Measurements from ENCODE around the gene SPTLC2. TPM values are rescaled to one million over a fixed set of nuclear protein-coding genes. Genes with fewer than 3 reads are reported as not detected.
"Not testable (repeated sequence)": the region's sequence is repeated elsewhere in the genome, so short reads cannot be mapped to it uniquely, and the experiment has no call there.

Gene SPTLC2
- total RNA-seq, 1 experiment from 2014 or later: 14.4 TPM

- no peak for DNase-seq (ENCODE audit: low read depth)
- in situ Hi-C loops (cut with HindIII; ENCODE audit: low pct_unique_long_range_greater_than_20kb, low sequenced_read_pairs): no loop called here
Observed at GRCh38 chr14:77565289-77565993, 51.0 kb downstream of the SPTLC2 start.

GRCh38 chr14:77562681-77563080 is 53.8 kb downstream of the SPTLC2 start:
- in situ Hi-C loops (cut with HindIII; ENCODE audit: low pct_unique_long_range_greater_than_20kb, low sequenced_read_pairs): no loop called here
- DNase-seq (ENCODE audit: low read depth): peak; percentile 34

- no peak for DNase-seq (ENCODE audit: low read depth)
- in situ Hi-C loops (cut with HindIII; ENCODE audit: low pct_unique_long_range_greater_than_20kb, low sequenced_read_pairs): no loop called here
Observed at GRCh38 chr14:77561881-77562280, 54.6 kb downstream of the SPTLC2 start.

- in situ Hi-C loops (cut with HindIII; ENCODE audit: low pct_unique_long_range_greater_than_20kb, low sequenced_read_pairs): no loop called here
- DNase-seq (ENCODE audit: low read depth): no peak
Observed at GRCh38 chr14:77559381-77559780, 57.1 kb downstream of the SPTLC2 start.

- in situ Hi-C loops (cut with HindIII; ENCODE audit: low pct_unique_long_range_greater_than_20kb, low sequenced_read_pairs): no loop called here
- peak; percentile 54 for DNase-seq (ENCODE audit: low read depth)
Observed at GRCh38 chr14:77557391-77557790, 59.0 kb downstream of the SPTLC2 start.

GRCh38 chr14:77556946-77557345 is 59.5 kb downstream of the SPTLC2 start:
- no peak for DNase-seq (ENCODE audit: low read depth)
- in situ Hi-C loops (cut with HindIII; ENCODE audit: low pct_unique_long_range_greater_than_20kb, low sequenced_read_pairs): no loop called here

- DNase-seq (ENCODE audit: low read depth): no peak
- in situ Hi-C loops (cut with HindIII; ENCODE audit: low pct_unique_long_range_greater_than_20kb, low sequenced_read_pairs): no loop called here
Observed at GRCh38 chr14:77554816-77555599, 61.4 kb downstream of the SPTLC2 start.

- in situ Hi-C loops (cut with HindIII; ENCODE audit: low pct_unique_long_range_greater_than_20kb, low sequenced_read_pairs): no loop called here
- no peak for DNase-seq (ENCODE audit: low read depth)
Observed at GRCh38 chr14:77554207-77554606, 62.2 kb downstream of the SPTLC2 start.

- in situ Hi-C loops (cut with HindIII; ENCODE audit: low pct_unique_long_range_greater_than_20kb, low sequenced_read_pairs): no loop called here
- DNase-seq (ENCODE audit: low read depth): no peak
Observed at GRCh38 chr14:77549451-77549850, 67.0 kb downstream of the SPTLC2 start.

- in situ Hi-C loops (cut with HindIII; ENCODE audit: low pct_unique_long_range_greater_than_20kb, low sequenced_read_pairs): no loop called here
- DNase-seq (ENCODE audit: low read depth): no peak
Observed at GRCh38 chr14:77547512-77548180, 68.8 kb downstream of the SPTLC2 start.

GRCh38 chr14:77545171-77545570 is 71.3 kb downstream of the SPTLC2 start:
- in situ Hi-C loops (cut with HindIII; ENCODE audit: low pct_unique_long_range_greater_than_20kb, low sequenced_read_pairs); DNase-seq (ENCODE audit: low read depth): not testable (repeated sequence)

GRCh38 chr14:77544571-77544970 is 71.9 kb downstream of the SPTLC2 start:
- in situ Hi-C loops (cut with HindIII; ENCODE audit: low pct_unique_long_range_greater_than_20kb, low sequenced_read_pairs): no loop called here

GRCh38 chr14:77543637-77544334 is 72.7 kb downstream of the SPTLC2 start:
- in situ Hi-C loops (cut with HindIII; ENCODE audit: low pct_unique_long_range_greater_than_20kb, low sequenced_read_pairs): no loop called here
- DNase-seq (ENCODE audit: low read depth): no peak

More at GRCh38 chr14:77544571-77544970, 71.9 kb downstream of the SPTLC2 start:
- no peak for DNase-seq (ENCODE audit: low read depth)

GRCh38 chr14:77543240-77543551 is 73.2 kb downstream of the SPTLC2 start:
- DNase-seq (ENCODE audit: low read depth): no peak
- in situ Hi-C loops (cut with HindIII; ENCODE audit: low pct_unique_long_range_greater_than_20kb, low sequenced_read_pairs): no loop called here

- in situ Hi-C loops (cut with HindIII; ENCODE audit: low pct_unique_long_range_greater_than_20kb, low sequenced_read_pairs): no loop called here
- DNase-seq (ENCODE audit: low read depth): no peak
Observed at GRCh38 chr14:77542421-77543239, 73.8 kb downstream of the SPTLC2 start.

GRCh38 chr14:77541905-77542304 is 74.5 kb downstream of the SPTLC2 start:
- no peak for DNase-seq (ENCODE audit: low read depth)
- in situ Hi-C loops (cut with HindIII; ENCODE audit: low pct_unique_long_range_greater_than_20kb, low sequenced_read_pairs): no loop called here

- DNase-seq (ENCODE audit: low read depth); in situ Hi-C loops (cut with HindIII; ENCODE audit: low pct_unique_long_range_greater_than_20kb, low sequenced_read_pairs): not testable (repeated sequence)
Observed at GRCh38 chr14:77536951-77537350, 79.5 kb downstream of the SPTLC2 start.

- no peak for DNase-seq (ENCODE audit: low read depth)
- in situ Hi-C loops (cut with HindIII; ENCODE audit: low pct_unique_long_range_greater_than_20kb, low sequenced_read_pairs): no loop called here
Observed at GRCh38 chr14:77531071-77531470, 85.4 kb downstream of the SPTLC2 start.

Measured in Caki2 (cell line).